CD4-positive, alpha-beta T cell treated with Interferon gamma for 1 hour (primary cell): ENCODE results near the gene SIDT1.

ENCODE experiments used
- DNase-seq: peaks from one replicate; pipeline ENCODE4 v3.0.0-alpha.2; 2020

SIDT1 gene

DNA sequence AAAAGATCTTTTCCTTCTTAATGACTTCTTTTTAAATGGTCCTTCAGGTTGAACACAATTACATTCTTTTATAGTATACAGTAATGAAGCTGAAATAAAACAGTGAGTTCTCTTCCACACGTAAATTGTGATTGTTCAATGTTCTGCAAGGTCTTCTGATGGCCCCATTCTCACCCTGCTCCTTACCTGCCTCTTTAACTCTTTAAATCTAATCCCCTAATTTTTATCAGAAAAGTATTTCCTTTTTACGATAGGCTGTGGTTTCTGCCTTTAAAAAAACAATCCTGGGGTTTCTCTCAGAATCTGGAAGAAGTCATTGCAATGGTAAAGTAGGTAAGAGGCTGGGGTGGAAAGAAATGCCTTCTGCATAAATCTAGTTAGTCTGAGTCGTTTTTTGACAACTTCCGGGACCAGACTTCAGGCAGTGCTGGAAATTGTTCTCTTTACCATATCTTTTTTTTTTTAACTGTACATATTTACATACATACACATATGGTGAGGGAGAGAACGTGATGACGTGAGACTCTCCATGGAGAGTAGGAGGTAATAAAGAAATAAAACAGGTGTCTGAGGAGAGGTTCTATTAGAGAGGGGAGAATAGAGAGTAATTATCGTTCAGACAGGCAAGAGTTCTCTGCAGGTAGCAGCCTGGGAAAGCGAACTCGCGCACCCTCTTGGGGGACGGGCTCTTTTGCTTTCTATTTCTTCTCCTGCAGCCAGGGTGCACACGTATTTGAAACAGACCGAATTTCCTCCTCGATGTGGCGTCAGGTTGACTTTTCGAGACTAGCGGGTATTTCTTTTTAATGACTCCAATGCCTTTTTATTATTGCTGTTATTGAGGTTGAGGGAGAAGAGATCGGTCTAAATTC, at the start of gene SIDT1:
Gene SIDT1, plus strand, starts transcription at position 730 of the 872 bp plus-strand sequence. CDS start 467 bp downstream, outside the sequence.
- DNase-seq, result peak; percentile 70

DNA sequence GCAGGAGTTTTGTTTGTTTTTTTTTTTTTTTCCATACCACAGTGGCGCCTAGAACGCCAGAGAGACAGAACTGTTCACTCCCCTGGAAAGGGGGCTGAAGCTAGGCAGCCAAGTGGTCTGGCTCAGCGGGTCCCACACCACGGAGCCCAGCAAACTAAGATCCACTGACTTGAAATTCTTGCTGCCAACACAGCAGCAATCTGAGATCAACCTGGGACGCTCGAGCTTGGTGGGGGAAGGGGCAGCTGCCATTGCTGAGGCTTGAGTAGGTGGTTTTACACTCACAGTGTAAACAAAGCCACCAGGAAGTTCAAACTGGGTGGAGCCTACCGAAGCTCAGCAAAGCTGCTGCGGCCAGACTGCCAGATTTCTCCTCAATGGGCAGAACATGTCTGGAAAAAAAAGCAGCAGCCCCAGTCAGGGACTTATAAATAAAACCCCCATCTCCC, 47.2 kb upstream of the SIDT1 start:
- peak; percentile 28 for DNase-seq

DNA sequence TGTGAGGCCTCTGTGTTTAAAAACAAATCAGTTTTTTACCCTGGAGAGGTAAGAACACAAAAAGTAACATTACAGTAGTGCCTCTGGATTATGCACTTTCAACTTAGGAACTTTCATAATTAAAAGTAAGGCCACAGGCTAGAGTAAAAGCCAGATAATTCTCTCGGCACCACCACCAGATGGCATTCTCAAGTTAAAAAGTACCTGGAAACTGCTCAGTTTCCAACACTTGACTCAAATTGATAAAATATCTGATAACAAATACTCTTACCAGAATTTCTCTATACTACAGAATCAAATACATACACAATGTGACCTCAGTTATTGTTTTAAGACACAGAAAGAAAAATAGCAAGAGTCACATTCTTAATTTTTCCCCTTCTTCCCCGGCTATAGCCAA, 37.3 kb upstream of the SIDT1 start:
- DNase-seq, result peak; percentile 26

- DNase-seq, result no peak
Measured at GRCh38 chr3:113496924-113497323, 35.4 kb upstream of the SIDT1 start.

GRCh38 chr3:113498221-113499005, 33.9 kb upstream of the SIDT1 start:
- DNase-seq, result no peak

- no peak for DNase-seq
Measured at GRCh38 chr3:113499081-113499480, 33.3 kb upstream of the SIDT1 start.

- DNase-seq, result no peak
Measured at GRCh38 chr3:113501597-113501996, 30.8 kb upstream of the SIDT1 start.

GRCh38 chr3:113505867-113506266, 26.5 kb upstream of the SIDT1 start:
- DNase-seq, result no peak

GRCh38 chr3:113507501-113508067, 24.8 kb upstream of the SIDT1 start:
- DNase-seq, result no peak

DNA sequence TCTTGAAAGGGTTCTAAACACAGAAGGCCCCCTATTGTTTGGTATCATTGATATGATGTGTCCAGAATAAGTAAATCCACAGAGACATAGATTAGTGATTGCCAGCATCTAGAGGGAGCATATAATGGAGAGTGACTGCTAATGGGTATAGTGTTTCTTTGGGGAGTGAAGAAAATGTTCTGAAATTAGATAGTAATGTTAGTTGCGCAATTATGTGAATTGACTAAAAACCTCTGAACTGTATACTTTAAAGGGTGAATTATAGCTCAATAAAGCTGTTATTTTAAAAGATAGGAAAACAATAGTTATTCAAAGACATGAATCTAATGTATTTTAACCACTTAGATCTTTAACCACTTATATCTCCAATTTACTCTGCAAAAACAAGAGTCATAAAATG, 23.4 kb upstream of the SIDT1 start:
- no peak for DNase-seq

GRCh38 chr3:113514265-113514769, 18.0 kb upstream of the SIDT1 start:
- DNase-seq, result no peak

- no peak for DNase-seq
Measured at GRCh38 chr3:113516115-113516505, 16.2 kb upstream of the SIDT1 start.

- no peak for DNase-seq
Measured at GRCh38 chr3:113521981-113522380, 10.4 kb upstream of the SIDT1 start.

DNA sequence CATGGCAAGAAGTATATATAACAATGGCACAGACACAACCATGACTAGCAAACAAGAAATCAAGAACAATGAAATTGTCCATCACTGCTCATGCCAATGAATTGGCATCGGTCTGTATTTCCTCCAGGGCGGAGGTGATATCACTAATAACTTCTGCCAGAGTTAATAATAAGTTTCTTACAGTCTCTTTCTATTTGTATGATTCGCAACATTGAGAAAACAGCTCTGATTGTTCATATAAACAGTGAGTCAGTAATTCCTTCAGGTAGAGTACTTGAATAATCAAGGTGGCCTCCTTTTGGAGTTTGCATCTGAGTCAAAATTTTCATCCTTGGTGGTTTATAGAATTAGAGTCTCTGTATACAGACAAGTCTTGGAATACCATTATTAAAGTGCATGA, 9.1 kb upstream of the SIDT1 start:
- DNase-seq, result no peak

GRCh38 chr3:113532698-113533533, 561 bp downstream of the SIDT1 start:
- DNase-seq, result peak; percentile 49

- DNase-seq, result peak; percentile 38
Measured at GRCh38 chr3:113533534-113533892, 1.2 kb downstream of the SIDT1 start.

GRCh38 chr3:113534365-113534764, 2.0 kb downstream of the SIDT1 start:
- peak; percentile 4 for DNase-seq

DNA sequence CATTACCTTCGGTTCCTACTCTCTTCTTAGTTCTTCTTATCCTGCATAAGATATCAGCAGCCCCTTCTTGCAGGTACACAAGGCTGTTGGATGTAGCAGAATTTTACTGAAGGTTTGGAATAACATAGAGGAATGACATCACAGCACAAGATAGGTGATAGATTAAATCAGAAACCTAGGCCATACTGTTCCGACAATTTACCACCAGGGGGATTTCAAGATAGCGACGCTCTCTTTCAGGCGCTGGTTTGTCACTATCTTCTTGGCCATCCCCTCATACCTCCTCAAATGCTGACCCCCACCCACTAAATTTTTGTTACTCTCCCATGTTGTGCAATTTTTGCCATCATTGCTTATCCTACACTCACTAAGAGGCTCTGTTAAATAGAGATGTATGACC, 3.5 kb downstream of the SIDT1 start:
- no peak for DNase-seq

- DNase-seq, result no peak
Measured at GRCh38 chr3:113536627-113537101, 4.3 kb downstream of the SIDT1 start.

GRCh38 chr3:113537155-113537554, 4.8 kb downstream of the SIDT1 start:
- no peak for DNase-seq

GRCh38 chr3:113541519-113541918, 9.2 kb downstream of the SIDT1 start:
- no peak for DNase-seq

GRCh38 chr3:113545594-113545993, 13.2 kb downstream of the SIDT1 start:
- no peak for DNase-seq
